GM18873 (cell line): ENCODE data around the gene RALA.

ENCODE experiments used
- ATAC-seq: cut with Tn5 transposase; IDR thresholded peaks from one replicate; pipeline ENCODE4 v1.9.1; 2021; ENCODE audit warnings: mild to moderate bottlenecking, moderate library complexity, moderate number of reproducible peaks; ENCODE audit not compliant: unreplicated experiment, low FRiP score

Gene RALA

DNA sequence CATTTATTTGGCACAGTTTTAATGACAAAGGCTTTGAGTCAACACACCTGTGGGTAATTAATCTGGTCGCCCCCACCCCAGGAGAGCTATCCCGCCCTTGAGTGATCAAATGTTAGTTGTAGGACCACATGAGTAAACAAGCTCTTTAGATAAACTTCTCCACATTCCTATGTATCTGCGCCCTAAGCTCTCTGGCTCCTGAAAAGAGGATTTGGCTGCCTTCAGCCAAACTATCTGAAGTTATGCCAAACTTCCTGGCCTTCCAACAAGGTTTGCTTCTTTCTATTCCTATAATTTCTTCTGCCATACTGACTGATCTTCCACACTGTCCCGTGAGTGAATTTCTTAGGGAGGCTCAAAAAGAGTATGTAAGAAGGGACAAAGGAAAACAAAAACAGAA, 134.2 kb downstream of the RALA start:
- no peak for ATAC-seq
